Right kidney (tissue), 1 donor: ENCODE results near the gene ETAA1.

Experiments
- DNase-seq: peaks from one replicate; pipeline ENCODE4 v3.0.0-alpha.2; 2016

Gene ETAA1

GRCh38 chr2:67436221-67436620, 39.1 kb downstream of the ETAA1 start:
- DNase-seq: no peak

GRCh38 chr2:67437114-67437513, 40.0 kb downstream of the ETAA1 start:
- no peak for DNase-seq

GRCh38 chr2:67438337-67438736, 41.2 kb downstream of the ETAA1 start:
- no peak for DNase-seq

- DNase-seq: no peak
Measured at GRCh38 chr2:67445652-67446268, 48.6 kb downstream of the ETAA1 start.

GRCh38 chr2:67446491-67446911, 49.4 kb downstream of the ETAA1 start:
- no peak for DNase-seq

- no peak for DNase-seq
Measured at GRCh38 chr2:67448648-67449047, 51.5 kb downstream of the ETAA1 start.

- no peak for DNase-seq
Measured at GRCh38 chr2:67451086-67451832, 54.1 kb downstream of the ETAA1 start.

GRCh38 chr2:67453310-67453709, 56.2 kb downstream of the ETAA1 start:
- DNase-seq: no peak

- DNase-seq: no peak
Measured at GRCh38 chr2:67455219-67456142, 58.3 kb downstream of the ETAA1 start.

- DNase-seq: no peak
Measured at GRCh38 chr2:67456428-67456827, 59.3 kb downstream of the ETAA1 start.

- DNase-seq: no peak
Measured at GRCh38 chr2:67457699-67458098, 60.6 kb downstream of the ETAA1 start.

- DNase-seq: no peak
Measured at GRCh38 chr2:67459761-67460160, 62.6 kb downstream of the ETAA1 start.
